Measurements from ENCODE around the gene ABTB1.

Gene ABTB1

GRCh38 chr3:127669541-127670228 is 3.1 kb upstream of the ABTB1 start:
- in situ Hi-C loops (cut with HindIII; ENCODE audit: low sequenced_read_pairs), result loop anchor here (25.0 kb wide), 1 partner anchor 293 kb away; no protein-coding TSS in a partner anchor

DNA sequence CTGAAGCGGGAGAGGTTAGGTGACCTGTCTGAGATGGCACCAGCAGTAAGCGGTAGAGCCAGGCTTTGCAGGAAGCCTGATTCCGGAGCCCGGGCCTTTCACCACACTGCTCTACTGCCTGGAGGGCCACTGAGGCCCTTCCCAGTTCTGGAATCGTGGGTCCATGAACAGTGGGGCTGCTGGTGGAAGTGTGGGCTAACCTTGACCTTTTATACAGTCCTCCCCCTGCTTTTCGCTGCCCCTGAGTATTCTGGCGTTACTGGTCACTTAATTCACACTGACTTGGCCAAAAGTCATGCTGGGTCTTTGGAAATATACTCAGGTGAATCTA is 2.6 kb upstream of the ABTB1 start:
- in situ Hi-C loops (cut with HindIII; ENCODE audit: low sequenced_read_pairs), result loop anchor here (25.0 kb wide), 1 partner anchor 292 kb away; no protein-coding TSS in a partner anchor

- in situ Hi-C loops (cut with HindIII; ENCODE audit: low sequenced_read_pairs), result loop anchor here (25.0 kb wide), 1 partner anchor 291 kb away; no protein-coding TSS in a partner anchor
Measured at GRCh38 chr3:127670761-127671522, 1.8 kb upstream of the ABTB1 start.

- in situ Hi-C loops (cut with HindIII; ENCODE audit: low sequenced_read_pairs), result loop anchor here (25.0 kb wide), 1 partner anchor 291 kb away; no protein-coding TSS in a partner anchor
Measured at GRCh38 chr3:127671523-127672428, 976 bp upstream of the ABTB1 start.

GRCh38 chr3:127673191-127674100 is 694 bp downstream of the ABTB1 start:
- in situ Hi-C loops (cut with HindIII; ENCODE audit: low sequenced_read_pairs), result loop anchor here (25.0 kb wide), 1 partner anchor 289 kb away; no protein-coding TSS in a partner anchor

- in situ Hi-C loops (cut with HindIII; ENCODE audit: low sequenced_read_pairs), result loop anchor here (25.0 kb wide), 1 partner anchor 288 kb away; no protein-coding TSS in a partner anchor
Measured at GRCh38 chr3:127674101-127674721, 1.5 kb downstream of the ABTB1 start.

DNA sequence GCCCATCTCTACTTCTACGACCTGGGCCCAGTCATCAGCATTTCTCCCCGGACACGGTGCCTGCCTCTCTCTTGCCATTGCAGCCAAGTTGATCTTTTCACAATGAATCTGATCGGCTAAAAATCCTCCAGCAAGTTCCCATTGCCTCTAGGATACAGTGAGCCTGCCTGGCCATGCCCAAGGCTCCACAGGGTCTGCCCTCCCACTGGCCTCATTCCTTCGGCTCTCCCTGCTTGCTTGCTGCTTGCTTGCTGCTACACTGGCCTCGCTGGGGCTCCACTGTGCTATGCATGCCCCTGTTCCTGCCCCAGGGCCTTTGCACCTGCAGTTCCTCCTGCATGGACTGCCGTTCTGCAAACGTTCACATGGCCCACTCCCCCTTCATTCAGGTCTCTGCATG is 2.0 kb downstream of the ABTB1 start:
- in situ Hi-C loops (cut with HindIII; ENCODE audit: low sequenced_read_pairs), result loop anchor here (25.0 kb wide), 1 partner anchor 288 kb away; no protein-coding TSS in a partner anchor

DNA sequence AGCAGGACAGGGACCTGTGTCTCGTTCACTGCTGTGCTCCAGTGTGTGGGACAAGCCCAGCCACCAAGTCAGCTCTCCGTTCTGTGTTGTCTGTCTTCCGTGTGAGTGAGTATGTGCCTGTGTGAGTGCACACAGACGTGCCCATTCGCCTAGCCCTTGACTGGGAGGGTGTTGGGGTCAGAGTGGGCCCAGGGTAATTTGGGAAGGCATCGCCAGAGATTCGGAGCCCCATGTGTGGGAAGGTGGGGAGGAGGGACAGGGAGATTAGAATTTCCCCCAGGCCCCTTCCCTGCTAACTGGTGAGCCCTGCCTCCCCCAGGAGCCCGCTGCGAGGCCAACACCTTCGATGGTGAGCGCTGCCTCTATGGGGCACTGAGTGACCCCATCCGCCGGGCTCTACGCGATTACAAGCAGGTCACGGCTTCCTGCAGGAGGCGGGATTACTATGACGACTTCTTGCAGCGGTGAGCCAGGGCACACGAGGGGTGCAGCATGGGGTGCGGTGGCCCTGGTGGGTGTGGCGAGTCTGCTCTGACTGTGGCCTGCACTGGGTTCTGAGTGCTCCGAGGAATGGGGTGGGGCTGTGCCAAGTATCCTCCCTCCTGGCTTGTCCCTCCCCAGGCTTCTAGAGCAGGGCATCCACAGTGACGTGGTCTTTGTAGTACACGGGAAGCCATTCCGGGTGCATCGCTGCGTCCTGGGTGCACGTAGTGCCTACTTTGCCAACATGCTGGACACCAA is 3.1 kb downstream of the ABTB1 start:
- in situ Hi-C loops (cut with HindIII; ENCODE audit: low sequenced_read_pairs), result no loop called here

GRCh38 chr3:127676456-127676855 is 3.7 kb downstream of the ABTB1 start:
- in situ Hi-C loops (cut with HindIII; ENCODE audit: low sequenced_read_pairs), result no loop called here

GRCh38 chr3:127676921-127677351 is 4.2 kb downstream of the ABTB1 start:
- in situ Hi-C loops (cut with HindIII; ENCODE audit: low sequenced_read_pairs), result no loop called here

- in situ Hi-C loops (cut with HindIII; ENCODE audit: low sequenced_read_pairs), result no loop called here
Measured at GRCh38 chr3:127677541-127678314, 5.0 kb downstream of the ABTB1 start.

DNA sequence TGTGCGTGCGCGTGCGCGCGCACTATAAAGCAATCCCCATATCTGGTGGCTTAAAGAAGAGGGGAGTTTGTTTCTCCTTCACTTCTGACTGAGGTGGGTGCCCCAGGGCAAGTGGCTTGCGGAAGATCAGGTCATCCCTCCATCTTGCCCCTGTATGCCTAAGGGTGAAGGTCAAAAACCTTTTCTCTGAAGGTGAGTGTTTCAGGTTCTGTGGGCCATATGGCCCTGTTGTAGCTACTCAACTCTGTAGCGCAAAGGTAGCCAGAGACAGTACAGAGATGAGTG is 5.5 kb downstream of the ABTB1 start:
- in situ Hi-C loops (cut with HindIII; ENCODE audit: low sequenced_read_pairs), result no loop called here

DNA sequence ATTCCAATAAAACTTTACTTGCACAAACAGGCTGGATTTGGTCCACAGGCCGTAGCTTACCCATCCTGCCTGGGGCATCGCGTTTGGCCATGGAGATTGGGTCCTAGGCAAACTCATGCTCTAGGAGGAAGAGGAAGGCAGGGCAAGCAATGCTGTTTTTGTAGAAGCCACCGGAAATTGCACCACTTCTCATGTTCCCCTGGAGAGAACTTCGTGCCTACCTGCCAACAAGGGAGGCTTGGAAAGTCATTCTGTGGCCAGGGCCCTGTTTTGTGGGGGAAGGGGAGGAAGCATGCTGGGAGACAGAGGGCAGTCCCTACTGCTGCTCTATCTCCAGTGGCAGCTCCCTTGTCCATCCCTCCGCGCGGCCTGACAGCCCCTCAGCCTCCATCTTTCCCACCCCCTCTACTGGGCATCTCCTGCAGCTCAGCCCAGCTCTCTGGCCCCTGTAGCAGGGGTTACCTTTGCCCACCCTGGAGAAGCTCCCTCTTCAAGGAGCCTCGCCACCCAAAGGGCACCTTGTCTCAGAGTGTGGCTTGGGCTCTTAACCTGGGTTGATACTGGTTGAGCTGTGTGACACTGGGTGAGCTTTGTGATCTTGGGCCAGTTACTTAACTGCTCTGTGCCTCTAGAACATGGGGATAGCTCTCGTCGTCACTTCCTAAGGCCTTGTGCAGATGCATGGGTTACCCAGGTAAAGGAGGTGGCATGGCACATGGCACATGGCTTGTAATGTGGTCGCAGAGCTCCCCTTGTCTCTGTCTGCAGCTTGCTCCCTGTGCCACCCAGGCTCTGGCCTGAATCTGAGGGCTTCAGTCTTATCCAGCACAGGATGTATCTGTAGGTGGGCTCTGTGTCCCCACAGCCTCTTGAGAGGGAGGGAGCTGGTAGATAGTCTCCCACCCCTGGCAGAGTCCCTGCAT is 6.1 kb downstream of the ABTB1 start:
- in situ Hi-C loops (cut with HindIII; ENCODE audit: low sequenced_read_pairs), result no loop called here

GRCh38 chr3:127679534-127680145 is 6.9 kb downstream of the ABTB1 start:
- in situ Hi-C loops (cut with HindIII; ENCODE audit: low sequenced_read_pairs), result loop anchor here (5.0 kb wide), 1 partner anchor 72 kb away; no protein-coding TSS in a partner anchor

DNA sequence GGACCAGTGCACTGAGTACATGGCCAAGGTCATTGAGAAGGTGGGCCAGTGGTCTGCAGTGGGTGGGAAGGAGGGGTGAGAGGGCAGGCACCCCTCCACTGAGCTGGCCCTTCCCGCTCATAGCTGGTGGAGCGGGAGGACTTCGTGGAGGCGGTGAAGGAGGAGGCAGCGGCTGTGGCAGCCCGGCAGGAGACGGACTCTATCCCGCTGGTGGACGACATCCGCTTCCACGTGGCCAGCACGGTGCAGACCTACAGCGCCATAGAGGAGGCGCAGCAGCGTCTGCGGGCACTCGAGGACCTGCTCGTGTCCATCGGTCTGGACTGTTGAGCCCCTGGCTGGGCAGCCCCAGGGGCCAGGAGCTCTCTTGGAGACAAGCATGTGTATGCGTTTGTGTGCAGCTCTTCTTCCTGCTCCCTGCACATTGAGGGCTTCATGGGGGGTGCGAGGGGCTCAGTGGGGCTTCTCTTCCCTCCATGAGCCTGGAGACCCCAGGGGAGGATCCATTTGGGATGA is 7.5 kb downstream of the ABTB1 start:
- in situ Hi-C loops (cut with HindIII; ENCODE audit: low sequenced_read_pairs), result loop anchor here (5.0 kb wide), 1 partner anchor 73 kb away; no protein-coding TSS in a partner anchor

DNA sequence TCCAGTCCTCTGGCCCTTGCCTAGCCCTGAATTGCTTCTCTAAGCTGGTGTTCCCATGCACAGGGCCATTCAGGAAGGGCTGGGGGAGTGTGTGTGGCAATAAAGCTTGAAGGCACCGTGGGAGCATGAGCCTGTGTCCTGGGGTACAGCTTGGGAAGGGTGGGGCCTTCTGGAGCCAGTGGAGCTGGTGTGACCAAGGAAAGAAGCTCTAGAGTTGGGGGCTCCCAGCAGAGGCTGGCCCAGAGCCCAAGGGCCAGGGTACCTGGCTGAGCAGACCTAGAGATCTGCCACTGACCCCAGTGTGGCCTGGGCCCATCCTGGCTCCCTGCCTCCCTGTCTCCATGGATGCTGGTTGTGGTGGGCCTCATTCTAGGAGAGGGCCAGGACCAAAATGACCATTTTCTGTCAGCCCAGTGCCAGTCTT is 8.1 kb downstream of the ABTB1 start:
- in situ Hi-C loops (cut with HindIII; ENCODE audit: low sequenced_read_pairs), result loop anchor here (5.0 kb wide), 1 partner anchor 74 kb away; no protein-coding TSS in a partner anchor

Data from endothelial cell of hepatic sinusoid (primary cell).